B cell (primary cell): ENCODE data around the gene ZDHHC19. TPM values are rescaled to one million over a fixed set of nuclear protein-coding genes. Genes with fewer than 3 reads are reported as not detected.

Source experiments
- ATAC-seq: fragments of 200-7000 bp; cut with Tn5 transposase; one replicate; pipeline ENCODE4 v1.10.0; 2021; ENCODE audit warnings: low read depth, mild to moderate bottlenecking, moderate number of reproducible peaks, moderate library complexity
- CTCF ChIA-PET: fragments of 350-600 bp; sonication (Branson Sonifier 250); formaldehyde crosslinking; loops from one replicate; lab custom pipeline; 2021; ENCODE audit warnings: antibody characterized with exemption, inconsistent platforms; lab: Charles Lee
- POLR2A ChIA-PET: fragments of 350-600 bp; sonication (Branson Sonifier 250); formaldehyde crosslinking; loops from one replicate; lab custom pipeline; 2021; ENCODE audit warnings: antibody characterized with exemption; lab: Charles Lee
- DNase-seq: peaks from one replicate; pipeline ENCODE4 v3.0.0; 2013
- H2AFZ ChIP-seq: 2 replicates; pipeline ENCODE4 v1.6.1; 2012; ENCODE audit warnings: mild to moderate bottlenecking, low read depth, low read length; ENCODE audit not compliant: insufficient read depth, poor library complexity, severe bottlenecking
- H3K27ac ChIP-seq, 2 donors: 1 replicate in 1 of 2; 2 replicates in 1 of 2; pipeline ENCODE4 v1.5.1; 2012 to 2013; ENCODE audit warnings: low read length in 2 of 2, mild to moderate bottlenecking in 2 of 2, moderate library complexity in 1 of 2
- H3K27me3 ChIP-seq, 4 experiments: fragments of 200-600 bp in 1 of 4; sonication (generic) in 1 of 4; replicated peaks in 1 of 4; 1 replicate in 2 of 4; 2 replicates in 2 of 4; pipeline versions ENCODE4 v1.6.1 to v1.7.0; 2013 to 2016; ENCODE audit warnings: low read length in 3 of 4, mild to moderate bottlenecking in 2 of 4, mixed read lengths in 1 of 4, moderate library complexity in 1 of 4; ENCODE audit not compliant: insufficient read depth in 4 of 4, control insufficient read depth in 3 of 4; ENCODE audit errors: control extremely low read depth in 1 of 4
- H3K36me3 ChIP-seq, 2 experiments: replicated peaks in 1 of 2; 1 replicate in 1 of 2; 2 replicates in 1 of 2; pipeline versions ENCODE4 v1.6.1 to v1.7.1; 2013; ENCODE audit warnings: low read length in 1 of 2; ENCODE audit not compliant: insufficient read depth in 2 of 2, control insufficient read depth in 1 of 2; ENCODE audit errors: control extremely low read depth in 1 of 2, extremely low read depth in 1 of 2
- H3K4me1 ChIP-seq, 2 donors: fragments of 200-600 bp in 1 of 2; sonication (generic) in 1 of 2; 1 replicate in 1 of 2; 2 replicates in 1 of 2; pipeline versions ENCODE4 v1.5.1 to v1.6.1; 2013 to 2017; ENCODE audit warnings: low read length in 2 of 2; ENCODE audit not compliant: control insufficient read depth in 2 of 2, insufficient read depth in 2 of 2
- H3K4me2 ChIP-seq: replicated peaks from 2 replicates; pipeline ENCODE3; 2012; ENCODE audit warnings: mild to moderate bottlenecking, low read depth, low read length; ENCODE audit not compliant: poor library complexity, severe bottlenecking
- H3K4me3 ChIP-seq, 5 experiments: fragments of 200-600 bp in 1 of 5; sonication (generic) in 1 of 5; 1 replicate in 3 of 5; 2 replicates in 2 of 5; pipeline versions ENCODE4 v1.5.1 to v1.7.0; 2011 to 2016; ENCODE audit warnings: low read length in 4 of 5, mild to moderate bottlenecking in 4 of 5, low read depth in 2 of 5, control low read depth in 1 of 5, moderate library complexity in 1 of 5; ENCODE audit not compliant: insufficient read depth in 1 of 5; ENCODE audit errors: control extremely low read depth in 1 of 5, extremely low read depth in 1 of 5
- H3K79me2 ChIP-seq: fragments of 200-600 bp; sonication (generic); one replicate; pipeline ENCODE4 v1.6.0; 2016; ENCODE audit warnings: low read length; ENCODE audit not compliant: control insufficient read depth, insufficient read depth
- H3K9ac ChIP-seq: fragments of 200-600 bp; sonication (generic); 2 replicates; pipeline ENCODE4 v1.6.1; 2017; ENCODE audit warnings: mild to moderate bottlenecking, low read length, moderate library complexity
- H3K9me3 ChIP-seq, 3 donors: one replicate each; pipeline versions ENCODE4 v1.6.1 to v1.7.1; 2013; ENCODE audit warnings: low read length in 2 of 3; ENCODE audit not compliant: control insufficient read depth in 2 of 3, insufficient read depth in 1 of 3; ENCODE audit errors: control extremely low read depth in 1 of 3
- H4K20me1 ChIP-seq: 2 replicates; pipeline ENCODE4 v1.6.0; 2012; ENCODE audit warnings: mild to moderate bottlenecking, low read length; ENCODE audit not compliant: insufficient read depth, control insufficient read depth, poor library complexity, severe bottlenecking
- H3K27ac Mint-ChIP-seq: one replicate; pipeline ENCODE4 v1.8.0; 2021; ENCODE audit warnings: mixed read lengths
- H3K27me3 Mint-ChIP-seq: one replicate; pipeline ENCODE4 v1.8.0; 2021; ENCODE audit warnings: mixed read lengths
- H3K4me1 Mint-ChIP-seq: one replicate; pipeline ENCODE4 v1.8.0; 2021; ENCODE audit warnings: mixed read lengths
- H3K4me3 Mint-ChIP-seq: one replicate; pipeline ENCODE4 v1.8.0; 2021; ENCODE audit warnings: mixed read lengths
- H3K9me3 Mint-ChIP-seq: one replicate; pipeline ENCODE4 v1.8.0; 2022; ENCODE audit warnings: mixed read lengths; ENCODE audit not compliant: insufficient read depth
- EZH2 ChIP-seq: IDR thresholded peaks from 2 replicates; pipeline ENCODE4 v1.6.1; 2012; ENCODE audit warnings: borderline replicate concordance, low read depth, mild to moderate bottlenecking, moderate library complexity, low read length; ENCODE audit not compliant: insufficient read depth, poor library complexity, severe bottlenecking
- WGBS: methylation state at CpG from one replicate; pipeline ENCODE4 v1.1.5; 2013; ENCODE audit warnings: missing lambda C conversion rate; ENCODE audit not compliant: insufficient coverage; 5-methylcytosine and 5-hydroxymethylcytosine counted together
- intact Hi-C: fragments of 100-400 bp; cut with micrococcal nuclease; formaldehyde crosslinking; loops from one replicate; pipeline ENCODE4 v1.10.0; 2022
- polyA plus RNA-seq: library from polyadenylated mRNA; depleted of rRNA; stranded (reverse); fragments of >200 nt; gene quantifications from 2 replicates; pipeline ENCODE4 v1.2.3, GENCODE V29; 2012
- total RNA-seq, 2 donors: library from RNA; stranded (reverse); fragments of 120-200 nt in 1 of 2; gene quantifications; 1 replicate in 1 of 2; 2 replicates in 1 of 2; pipeline versions ENCODE4 v1.2.3 to v1.2.4, GENCODE V29; 2013 to 2022
- TF ChIP-seq, protein P1 (sequence below): fragments of 200-600 bp; IDR thresholded peaks from one replicate; pipeline ENCODE4 v1.8.0; 2022; ENCODE audit warnings: antibody characterized with exemption, mild to moderate bottlenecking

Gene ZDHHC19
- total and polyA plus RNA-seq, 2 donors (not counting 1 experiment from before 2014, with no cell fraction given) = 0.91 to 6.0 TPM

DNA sequence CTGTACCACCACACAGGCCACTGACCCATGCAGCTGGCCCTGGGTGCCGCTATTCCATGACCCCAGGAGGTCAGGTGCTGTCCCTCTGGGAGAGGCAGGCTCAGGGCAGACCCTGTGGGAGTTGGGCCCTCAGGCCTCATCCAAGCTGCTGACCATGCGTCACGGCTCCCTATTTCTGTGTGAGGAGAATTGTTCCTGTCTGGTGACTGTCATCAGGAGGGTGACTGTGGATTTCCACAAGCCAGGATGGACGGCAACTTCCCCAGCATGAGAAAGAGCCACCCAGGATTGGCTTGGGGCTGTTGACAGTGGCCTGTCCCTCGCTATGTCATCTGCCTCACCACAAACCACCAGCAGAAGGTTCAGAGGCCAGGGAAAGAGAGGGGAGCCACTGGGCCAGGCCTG lies 41.4 kb downstream of the ZDHHC19 start:
- Mint-ChIP-seq H3K9me3 (peaks cover 3% of the 10 kb centered on the region), H3K27me3 (no peaks in the 10 kb centered on the region), H3K27ac (peak overlapping the region; percentile 46), H3K4me1 (peaks cover 7% of the 10 kb centered on the region), H3K4me3 (no peak overlapping the region)
- Histone ChIP-seq H3K27ac (no peak overlapping the region), H4K20me1 (no peaks in the 10 kb centered on the region), H2AFZ (no peak overlapping the region), H3K36me3 (no peaks in the 10 kb centered on the region), H3K4me2 (no peak overlapping the region), H3K9ac (no peak overlapping the region), H3K4me1 (peaks cover 0 to 10% of the 10 kb centered on the region in 2 donors), H3K79me2 (no peaks in the 10 kb centered on the region), H3K9me3 (peaks cover 0 to 10% (median 0%) of the 10 kb centered on the region in 3 donors), H3K27me3 (no peaks in the 10 kb centered on the region), H3K4me3 (no peak overlapping the region)
- no peak for TF ChIP-seq EZH2
- TF ChIP-seq, protein P1, sequence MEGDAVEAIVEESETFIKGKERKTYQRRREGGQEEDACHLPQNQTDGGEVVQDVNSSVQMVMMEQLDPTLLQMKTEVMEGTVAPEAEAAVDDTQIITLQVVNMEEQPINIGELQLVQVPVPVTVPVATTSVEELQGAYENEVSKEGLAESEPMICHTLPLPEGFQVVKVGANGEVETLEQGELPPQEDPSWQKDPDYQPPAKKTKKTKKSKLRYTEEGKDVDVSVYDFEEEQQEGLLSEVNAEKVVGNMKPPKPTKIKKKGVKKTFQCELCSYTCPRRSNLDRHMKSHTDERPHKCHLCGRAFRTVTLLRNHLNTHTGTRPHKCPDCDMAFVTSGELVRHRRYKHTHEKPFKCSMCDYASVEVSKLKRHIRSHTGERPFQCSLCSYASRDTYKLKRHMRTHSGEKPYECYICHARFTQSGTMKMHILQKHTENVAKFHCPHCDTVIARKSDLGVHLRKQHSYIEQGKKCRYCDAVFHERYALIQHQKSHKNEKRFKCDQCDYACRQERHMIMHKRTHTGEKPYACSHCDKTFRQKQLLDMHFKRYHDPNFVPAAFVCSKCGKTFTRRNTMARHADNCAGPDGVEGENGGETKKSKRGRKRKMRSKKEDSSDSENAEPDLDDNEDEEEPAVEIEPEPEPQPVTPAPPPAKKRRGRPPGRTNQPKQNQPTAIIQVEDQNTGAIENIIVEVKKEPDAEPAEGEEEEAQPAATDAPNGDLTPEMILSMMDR = no peak
- intact Hi-C loops = loop anchor here (2.0 kb wide), 1 partner anchor 13 kb away; no protein-coding TSS in a partner anchor
- ChIA-PET CTCF (no interaction called here), POLR2A (no interaction called here)
- ATAC-seq = no peak
- no peak for DNase-seq
- WGBS = 92% methylated on average over 2 of the region's 5 CpGs

DNA sequence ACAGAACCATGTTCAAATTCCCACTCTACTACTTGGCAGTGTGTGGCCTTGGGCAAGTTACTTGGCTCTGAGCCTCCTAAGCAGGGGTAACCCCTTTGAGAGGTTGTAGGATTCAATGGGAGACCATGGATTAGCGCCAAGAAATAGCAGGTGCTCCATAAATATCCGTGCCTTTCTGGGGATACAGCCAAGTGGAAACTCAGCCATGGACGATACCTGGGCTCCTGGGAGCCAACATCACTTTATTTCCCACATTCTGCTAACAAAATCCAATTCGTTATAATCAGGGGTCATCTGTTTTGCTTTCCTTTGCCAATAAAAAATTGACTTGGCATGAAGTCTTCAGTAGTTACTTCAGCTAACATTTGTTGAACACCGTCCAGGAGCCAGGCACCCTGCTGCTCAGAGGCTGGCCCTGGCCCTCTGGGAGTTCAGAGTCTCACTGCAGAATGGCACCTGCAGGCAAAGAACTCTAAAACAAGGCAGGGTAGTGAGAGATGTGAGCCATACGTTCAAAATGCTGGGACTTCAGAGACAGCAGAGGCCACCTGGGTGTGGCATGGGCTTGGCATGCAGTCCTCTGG lies 42.3 kb downstream of the ZDHHC19 start:
- ChIA-PET POLR2A (no interaction called here), CTCF (no interaction called here)
- intact Hi-C loops = no loop called here
- H3K9me3 Mint-ChIP-seq = peaks cover 3% of the 10 kb centered on the region
- H3K9ac ChIP-seq = no peak overlapping the region
- H3K27ac Mint-ChIP-seq = no peak overlapping the region
- no peak overlapping the region for H3K4me3 ChIP-seq
- peaks cover 7% of the 10 kb centered on the region for H3K4me1 Mint-ChIP-seq
- H3K27me3 Mint-ChIP-seq = no peaks in the 10 kb centered on the region
- DNase-seq = no peak
- ATAC-seq = no peak
- no peak overlapping the region for H3K4me2 ChIP-seq
- H3K27ac ChIP-seq = no peak overlapping the region
- no peaks in the 10 kb centered on the region for H4K20me1 ChIP-seq
- H3K79me2 ChIP-seq = peaks cover 3% of the 10 kb centered on the region
- WGBS = 74% methylated on average over 6 of the region's 6 CpGs
- H3K27me3 ChIP-seq = no peaks in the 10 kb centered on the region
- H3K4me3 Mint-ChIP-seq = no peak overlapping the region
- H3K4me1 ChIP-seq = peaks cover 0 to 10% of the 10 kb centered on the region in 2 donors
- H3K36me3 ChIP-seq = no peaks in the 10 kb centered on the region
- no peak for TF ChIP-seq EZH2
- TF ChIP-seq, protein P1 = no peak
- H3K9me3 ChIP-seq = peaks cover 0 to 10% (median 0%) of the 10 kb centered on the region in 3 donors
- H2AFZ ChIP-seq = peak overlapping the region; percentile 42
